ENCODE data around the gene DENND5B. TPM values are rescaled to one million over a fixed set of nuclear protein-coding genes. Genes with fewer than 3 reads are reported as not detected.

The DENND5B gene
- polyA plus RNA-seq, 2 of the 4 experiments (the other 2 are of a cell fraction) = 15.5 to 55.2 TPM

- POLR2A ChIA-PET = interaction anchor here (0.7 to 3.7 kb wide), 3 partner anchors 10 to 73 kb away, joined by 4 to 44 read pairs (median 4); partner anchors contain the start of gene DENND5B
- Histone ChIP-seq H3K4me3 (no peak overlapping the region), H3K4me2 (peak overlapping the region; percentile 85), H3K9me3 (no peaks in the 10 kb centered on the region), H3K4me1 (peaks cover 82% of the 10 kb centered on the region), H3K27ac (peak overlapping the region; percentile 90 to 94)
- 27% methylated on average over 2 of the region's 2 CpGs for WGBS (ENCODE audit: missing lambda C conversion rate)
- no peak for DNase-seq (ENCODE audit: low read depth in 1 of 2, low spot score in 1 of 2)
- TF ChIP-seq RCOR1 (IDR thresholded peaks at IDR 0.05; ENCODE audit: low read depth, low read length) = no peak
- no peak for TF ChIP-seq SREBF2 (IDR thresholded peaks at IDR 0.05)
- no peak for ATAC-seq
- CTCF ChIA-PET = interaction anchor here (1.4 to 2.1 kb wide), 3 partner anchors 14 to 113 kb away, joined by 3 to 8 read pairs (median 6); no protein-coding TSS in a partner anchor
- peak; percentile 43 for FAIRE-seq
Measured at GRCh38 chr12:31516702-31517101, 74.2 kb downstream of the DENND5B start.

GRCh38 chr12:31514912-31515311 lies 76.0 kb downstream of the DENND5B start:
- DNase-seq (ENCODE audit: low read depth in 1 of 2, low spot score in 1 of 2) = no peak
- ATAC-seq = no peak
- TF ChIP-seq, protein P1, sequence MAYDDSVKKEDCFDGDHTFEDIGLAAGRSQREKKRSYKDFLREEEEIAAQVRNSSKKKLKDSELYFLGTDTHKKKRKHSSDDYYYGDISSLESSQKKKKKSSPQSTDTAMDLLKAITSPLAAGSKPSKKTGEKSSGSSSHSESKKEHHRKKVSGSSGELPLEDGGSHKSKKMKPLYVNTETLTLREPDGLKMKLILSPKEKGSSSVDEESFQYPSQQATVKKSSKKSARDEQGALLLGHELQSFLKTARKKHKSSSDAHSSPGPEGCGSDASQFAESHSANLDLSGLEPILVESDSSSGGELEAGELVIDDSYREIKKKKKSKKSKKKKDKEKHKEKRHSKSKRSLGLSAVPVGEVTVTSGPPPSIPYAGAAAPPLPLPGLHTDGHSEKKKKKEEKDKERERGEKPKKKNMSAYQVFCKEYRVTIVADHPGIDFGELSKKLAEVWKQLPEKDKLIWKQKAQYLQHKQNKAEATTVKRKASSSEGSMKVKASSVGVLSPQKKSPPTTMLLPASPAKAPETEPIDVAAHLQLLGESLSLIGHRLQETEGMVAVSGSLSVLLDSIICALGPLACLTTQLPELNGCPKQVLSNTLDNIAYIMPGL (CRISPR knock-in tag; IDR thresholded peaks at IDR 0.05; ENCODE audit: borderline replicate concordance) = no peak
- TF ChIP-seq RAD21 (conservative IDR thresholded peaks at IDR 0.05 in 1 of 2, IDR thresholded peaks at IDR 0.05 in 1 of 2) (no peak), MYC (IDR thresholded peaks at IDR 0.05; ENCODE audit: borderline replicate concordance, low read length) (no peak), CBX2 (IDR thresholded peaks at IDR 0.05; ENCODE audit: borderline replicate concordance, low read depth) (no peak), NPAS2 (CRISPR knock-in tag; IDR thresholded peaks at IDR 0.05; ENCODE audit: borderline replicate concordance) (no peak), MAZ (IDR thresholded peaks at IDR 0.05; ENCODE audit: borderline replicate concordance, low read depth, low read length) (no peak), FOSB (CRISPR knock-in tag; IDR thresholded peaks at IDR 0.05) (no peak), FOXS1 (CRISPR knock-in tag; IDR thresholded peaks at IDR 0.05) (no peak), CHD4 (IDR thresholded peaks at IDR 0.05; ENCODE audit: borderline replicate concordance) (no peak), ZNF302 (CRISPR knock-in tag; IDR thresholded peaks at IDR 0.05) (no peak), POLR2AphosphoS2 (conservative IDR thresholded peaks at IDR 0.05; ENCODE audit: low read length) (no peak), JUNB (IDR thresholded peaks at IDR 0.05) (no peak), RFX5 (IDR thresholded peaks at IDR 0.05) (no peak)
- no peak for FAIRE-seq
- H3K9me3 ChIP-seq = no peaks in the 10 kb centered on the region
- 93% methylated on average over 4 of the region's 4 CpGs for WGBS (ENCODE audit: missing lambda C conversion rate)
- POLR2A ChIA-PET = interaction anchor here (0.6 kb wide), 1 partner anchor 338 kb away, joined by 3 read pairs; no protein-coding TSS in a partner anchor
- H3K4me3 ChIP-seq = no peak overlapping the region
- CTCF ChIA-PET = interaction anchor here (0.8 to 2.1 kb wide), 4 partner anchors 17 to 243 kb away, joined by 3 to 6 read pairs (median 4); no protein-coding TSS in a partner anchor
- peaks cover 72% of the 10 kb centered on the region for H3K4me1 ChIP-seq
- H3K4me2 ChIP-seq = no peak overlapping the region
- H3K27ac ChIP-seq = peak overlapping the region in 1 of 2 experiments; percentile 69; a peak in 3 of 6 replicates

- POLR2A ChIA-PET = interaction anchor here (2.6 kb wide), 1 partner anchor 8 kb away, joined by 13 read pairs; no protein-coding TSS in a partner anchor
- peak overlapping the region; percentile 72 to 77; a peak in 4 of 6 replicates for H3K27ac ChIP-seq
Measured at GRCh38 chr12:31510034-31510433, 80.9 kb downstream of the DENND5B start.

More at GRCh38 chr12:31510034-31510433, 80.9 kb downstream of the DENND5B start:
- DNase-seq (ENCODE audit: low read depth in 1 of 2, low spot score in 1 of 2) = no peak
- no peak; a peak in 1 of 6 replicates for ATAC-seq
- peak overlapping the region; percentile 61; the same call in 2 of the 3 replicates for H3K4me2 ChIP-seq
- WGBS (ENCODE audit: missing lambda C conversion rate) = 90% methylated on average over 4 of the region's 4 CpGs
- peaks cover 10% of the 10 kb centered on the region; the same call in 2 of the 3 replicates for H3K9me3 ChIP-seq
- CTCF ChIA-PET = interaction anchor here (1.0 to 1.2 kb wide), 2 partner anchors 94 to 107 kb away, joined by 3 read pairs; no protein-coding TSS in a partner anchor
- TF ChIP-seq JUNB (IDR thresholded peaks at IDR 0.05) (no peak), NFE2L2 (conservative IDR thresholded peaks at IDR 0.05; ENCODE audit: low read length) (no peak), CHD2 (IDR thresholded peaks at IDR 0.05; ENCODE audit: low read length, partially characterized antibody) (no peak), SREBF2 (IDR thresholded peaks at IDR 0.05) (no peak), HOXA7 (CRISPR knock-in tag; IDR thresholded peaks at IDR 0.05) (no peak), TFCP2L1 (CRISPR knock-in tag; IDR thresholded peaks at IDR 0.05) (no peak), JUN (IDR thresholded peaks at IDR 0.05) (no peak)
- TF ChIP-seq, protein P2, sequence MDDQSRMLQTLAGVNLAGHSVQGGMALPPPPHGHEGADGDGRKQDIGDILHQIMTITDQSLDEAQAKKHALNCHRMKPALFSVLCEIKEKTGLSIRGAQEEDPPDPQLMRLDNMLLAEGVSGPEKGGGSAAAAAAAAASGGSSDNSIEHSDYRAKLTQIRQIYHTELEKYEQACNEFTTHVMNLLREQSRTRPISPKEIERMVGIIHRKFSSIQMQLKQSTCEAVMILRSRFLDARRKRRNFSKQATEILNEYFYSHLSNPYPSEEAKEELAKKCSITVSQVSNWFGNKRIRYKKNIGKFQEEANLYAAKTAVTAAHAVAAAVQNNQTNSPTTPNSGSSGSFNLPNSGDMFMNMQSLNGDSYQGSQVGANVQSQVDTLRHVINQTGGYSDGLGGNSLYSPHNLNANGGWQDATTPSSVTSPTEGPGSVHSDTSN (IDR thresholded peaks at IDR 0.05) = no peak
- TF ChIP-seq, protein P3, sequence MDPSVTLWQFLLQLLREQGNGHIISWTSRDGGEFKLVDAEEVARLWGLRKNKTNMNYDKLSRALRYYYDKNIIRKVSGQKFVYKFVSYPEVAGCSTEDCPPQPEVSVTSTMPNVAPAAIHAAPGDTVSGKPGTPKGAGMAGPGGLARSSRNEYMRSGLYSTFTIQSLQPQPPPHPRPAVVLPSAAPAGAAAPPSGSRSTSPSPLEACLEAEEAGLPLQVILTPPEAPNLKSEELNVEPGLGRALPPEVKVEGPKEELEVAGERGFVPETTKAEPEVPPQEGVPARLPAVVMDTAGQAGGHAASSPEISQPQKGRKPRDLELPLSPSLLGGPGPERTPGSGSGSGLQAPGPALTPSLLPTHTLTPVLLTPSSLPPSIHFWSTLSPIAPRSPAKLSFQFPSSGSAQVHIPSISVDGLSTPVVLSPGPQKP (IDR thresholded peaks at IDR 0.05; ENCODE audit: low read depth, low read length) = no peak
- TF ChIP-seq, protein P4, sequence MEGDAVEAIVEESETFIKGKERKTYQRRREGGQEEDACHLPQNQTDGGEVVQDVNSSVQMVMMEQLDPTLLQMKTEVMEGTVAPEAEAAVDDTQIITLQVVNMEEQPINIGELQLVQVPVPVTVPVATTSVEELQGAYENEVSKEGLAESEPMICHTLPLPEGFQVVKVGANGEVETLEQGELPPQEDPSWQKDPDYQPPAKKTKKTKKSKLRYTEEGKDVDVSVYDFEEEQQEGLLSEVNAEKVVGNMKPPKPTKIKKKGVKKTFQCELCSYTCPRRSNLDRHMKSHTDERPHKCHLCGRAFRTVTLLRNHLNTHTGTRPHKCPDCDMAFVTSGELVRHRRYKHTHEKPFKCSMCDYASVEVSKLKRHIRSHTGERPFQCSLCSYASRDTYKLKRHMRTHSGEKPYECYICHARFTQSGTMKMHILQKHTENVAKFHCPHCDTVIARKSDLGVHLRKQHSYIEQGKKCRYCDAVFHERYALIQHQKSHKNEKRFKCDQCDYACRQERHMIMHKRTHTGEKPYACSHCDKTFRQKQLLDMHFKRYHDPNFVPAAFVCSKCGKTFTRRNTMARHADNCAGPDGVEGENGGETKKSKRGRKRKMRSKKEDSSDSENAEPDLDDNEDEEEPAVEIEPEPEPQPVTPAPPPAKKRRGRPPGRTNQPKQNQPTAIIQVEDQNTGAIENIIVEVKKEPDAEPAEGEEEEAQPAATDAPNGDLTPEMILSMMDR (IDR thresholded peaks at IDR 0.05) = no peak
- no peak overlapping the region for H3K4me3 ChIP-seq
- no peak for FAIRE-seq
- H3K4me1 ChIP-seq = peaks cover 63% of the 10 kb centered on the region

Measured in A549 (cell line).